SH-SY5Y (cell line): Measurements from ENCODE around the gene ARHGEF9.

Experiments
- GATA2 ChIP-seq: IDR thresholded peaks from 2 replicates; pipeline ENCODE4 v1.6.1; 2011; ENCODE audit warnings: mild to moderate bottlenecking, low read depth, low read length
- GATA3 ChIP-seq: IDR thresholded peaks from 2 replicates; pipeline ENCODE4 v1.6.1; 2011; ENCODE audit warnings: low read depth, mild to moderate bottlenecking, low read length, moderate library complexity

Gene ARHGEF9

DNA sequence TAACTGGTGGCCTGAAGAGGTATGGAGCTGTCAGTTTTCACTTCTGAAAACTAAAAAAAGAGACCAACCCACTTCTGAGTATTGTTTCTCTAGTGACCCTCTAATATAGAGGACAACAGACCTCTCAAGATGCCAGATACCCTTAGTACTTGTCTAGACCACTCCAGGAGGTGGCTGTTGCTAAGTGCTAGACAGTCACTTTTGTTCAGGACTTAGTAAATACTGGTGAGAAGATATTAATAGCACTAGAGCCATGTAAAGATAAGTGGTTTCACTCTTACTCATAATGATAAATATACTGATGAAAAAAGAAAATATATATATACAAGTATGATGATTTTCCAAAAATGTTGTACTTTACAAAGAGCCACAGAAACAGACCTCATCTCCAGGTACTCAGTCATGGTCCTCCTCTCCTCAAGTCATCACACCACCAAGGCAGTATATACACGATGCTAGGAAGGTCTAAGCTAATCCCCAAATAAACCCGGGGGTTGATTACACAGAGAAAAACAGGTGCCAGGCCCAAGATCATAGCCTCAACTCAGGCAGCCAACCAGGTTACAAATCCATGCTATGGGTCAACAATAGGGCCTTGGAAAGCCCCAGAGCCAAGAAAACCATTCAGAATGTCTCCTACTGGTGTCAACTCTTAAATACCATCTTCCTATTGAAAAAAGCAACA, 66.9 kb downstream of the ARHGEF9 start:
- TF ChIP-seq GATA3, result no peak
- no peak for TF ChIP-seq GATA2

DNA sequence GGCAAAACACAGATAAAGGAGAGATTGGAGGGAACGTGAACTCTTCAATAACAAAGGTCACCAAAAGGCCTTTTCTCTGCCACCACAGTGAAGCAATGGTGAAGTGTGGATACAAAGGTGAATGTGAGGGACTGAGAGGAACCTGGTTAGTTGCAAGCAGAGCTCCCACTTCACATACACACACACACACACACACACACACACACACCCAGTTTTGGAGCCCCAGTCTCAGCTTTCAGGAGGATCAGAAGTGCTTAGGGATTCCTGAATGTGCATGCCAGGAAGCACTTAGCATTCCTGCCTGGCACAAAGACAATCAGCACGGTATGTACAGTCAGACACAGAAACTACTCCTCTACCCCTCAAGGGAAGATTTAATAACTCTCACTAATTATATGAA, 71.5 kb downstream of the ARHGEF9 start:
- no peak for TF ChIP-seq GATA3

DNA sequence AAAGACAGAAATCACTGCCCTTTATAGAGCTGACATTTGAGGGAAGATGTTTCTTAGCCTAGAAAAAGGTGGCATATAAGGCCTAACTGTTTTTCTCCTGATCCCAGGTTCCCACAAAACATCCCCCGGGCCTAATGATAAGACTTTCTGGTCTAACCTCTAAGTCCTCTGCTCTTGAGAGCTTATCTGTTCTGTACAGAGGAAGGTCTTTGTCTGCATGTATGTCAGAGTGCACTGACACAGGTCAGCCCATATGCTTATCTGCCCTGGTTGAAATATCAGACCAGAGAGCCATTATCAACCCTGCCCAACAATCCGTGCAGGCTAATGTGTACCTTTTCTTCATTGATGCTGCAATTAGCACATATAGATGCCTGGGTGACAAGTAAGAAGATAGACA, 76.2 kb downstream of the ARHGEF9 start:
- TF ChIP-seq GATA2 (no peak), GATA3 (no peak)

DNA sequence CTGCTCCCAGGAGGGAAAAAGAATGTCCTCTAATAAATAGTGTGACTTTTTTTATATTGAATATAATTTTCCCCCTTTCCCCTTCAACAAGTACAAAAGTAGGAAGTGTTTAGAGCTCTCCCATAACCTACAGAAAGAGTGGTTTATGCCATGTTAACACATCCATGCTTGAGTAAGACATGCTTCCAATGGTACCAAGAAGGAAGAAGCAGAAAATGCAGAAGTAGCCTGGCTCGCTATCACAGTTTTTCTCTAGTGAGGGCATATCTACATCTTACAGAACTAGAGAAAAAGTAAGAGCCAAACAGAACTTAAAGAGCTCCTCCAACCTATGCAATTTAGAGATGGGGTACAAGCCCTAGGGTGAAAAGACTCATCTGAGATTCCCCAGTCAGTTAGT, 82.5 kb downstream of the ARHGEF9 start:
- TF ChIP-seq GATA3 (no peak), GATA2 (no peak)

DNA sequence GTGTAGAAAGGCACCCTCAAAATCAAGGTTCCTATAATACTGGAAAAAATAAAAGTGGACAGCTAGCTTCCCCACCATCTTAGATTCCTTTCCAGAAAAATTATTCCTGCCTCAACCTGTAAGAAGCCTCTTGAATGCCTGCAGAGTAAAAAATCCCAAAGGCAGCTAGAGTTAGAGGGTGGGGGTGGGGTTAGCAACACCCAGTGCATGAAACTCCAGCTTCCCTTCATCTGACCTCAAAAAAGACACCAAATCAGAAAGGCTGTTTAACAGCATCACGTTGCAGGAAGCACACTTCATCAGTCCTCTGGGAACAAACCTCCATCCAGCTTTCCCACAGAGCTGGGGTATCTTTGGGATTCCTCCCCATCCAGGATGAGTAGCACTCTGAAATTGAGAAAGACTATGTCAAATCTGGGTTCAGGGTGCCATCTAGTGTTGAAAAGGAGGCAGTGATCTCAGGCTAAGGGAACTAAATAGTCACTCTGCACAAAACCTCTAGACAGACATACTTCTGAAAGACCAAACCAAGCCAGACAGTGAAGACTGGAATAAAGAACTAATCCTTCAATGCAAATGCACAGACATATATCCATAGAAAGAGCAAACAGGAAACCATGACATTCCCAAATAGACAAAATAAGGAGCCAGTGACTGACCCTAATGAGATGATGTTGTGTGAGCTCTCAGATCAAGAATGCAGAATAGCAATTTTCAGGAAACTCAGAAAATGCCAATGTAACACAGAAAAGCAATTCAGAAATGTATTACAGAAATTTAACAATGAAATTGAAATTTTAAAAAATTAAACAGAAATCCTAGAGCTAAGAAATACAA, 97.9 kb downstream of the ARHGEF9 start:
- TF ChIP-seq GATA2 (no peak), GATA3 (no peak)

DNA sequence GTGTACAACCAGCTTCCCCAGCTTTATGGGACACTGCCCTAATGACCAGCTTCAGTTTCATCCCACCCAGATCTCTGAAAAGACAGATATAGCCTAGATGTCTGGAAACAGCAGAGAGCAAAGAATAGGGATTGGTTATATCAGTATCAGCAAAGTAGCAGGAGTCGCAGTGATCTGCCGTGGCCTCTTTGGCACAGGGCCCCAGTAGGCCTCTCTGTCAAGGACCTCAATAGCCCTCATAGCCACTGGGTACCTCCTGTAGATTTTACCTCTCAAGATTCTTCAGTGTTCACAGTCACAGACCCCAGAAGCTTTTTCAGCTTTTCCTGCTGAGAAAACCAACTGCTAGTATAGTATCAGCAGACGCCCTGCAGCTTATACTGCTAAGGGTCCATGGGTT, 104.6 kb downstream of the ARHGEF9 start:
- TF ChIP-seq GATA3, result no peak
- no peak for TF ChIP-seq GATA2

DNA sequence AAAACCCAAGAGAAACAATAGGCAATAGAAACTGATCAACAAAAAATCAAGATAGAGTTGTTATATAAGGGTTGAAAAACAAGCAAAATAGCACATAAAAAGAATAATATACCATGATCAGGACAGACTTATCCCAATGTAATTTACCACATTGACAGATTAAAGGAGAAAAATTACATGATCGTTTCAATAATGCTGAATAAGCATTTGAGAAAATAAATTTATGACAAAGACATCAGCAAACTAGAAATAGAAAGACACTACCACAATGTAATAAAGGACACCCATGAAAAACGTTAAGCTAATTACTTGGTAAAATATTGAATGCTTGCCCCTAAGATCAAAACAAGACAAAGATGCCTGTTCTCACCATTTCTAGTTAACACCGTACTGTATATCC, 105.6 kb downstream of the ARHGEF9 start:
- no peak for TF ChIP-seq GATA3
- TF ChIP-seq GATA2, result no peak

DNA sequence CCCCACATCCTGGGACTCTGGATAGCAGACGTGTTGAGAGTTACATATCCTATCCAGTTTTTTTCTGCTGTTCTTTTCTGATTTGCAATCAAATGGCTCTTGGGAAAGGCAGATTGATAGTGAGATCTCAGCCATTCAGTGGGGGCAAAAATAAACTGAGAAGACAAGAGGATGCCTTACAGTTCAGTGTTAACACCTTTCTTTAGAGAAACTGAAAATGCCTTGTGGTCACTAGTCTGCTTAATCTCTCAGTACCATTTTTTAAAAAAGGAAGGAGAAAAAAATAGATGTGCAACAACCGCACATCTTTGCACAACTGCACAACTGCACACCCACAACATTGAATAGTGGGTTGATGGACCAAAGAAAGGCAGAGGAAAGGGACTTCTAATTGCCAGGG, 109.3 kb downstream of the ARHGEF9 start:
- TF ChIP-seq GATA3 (no peak), GATA2 (no peak)

DNA sequence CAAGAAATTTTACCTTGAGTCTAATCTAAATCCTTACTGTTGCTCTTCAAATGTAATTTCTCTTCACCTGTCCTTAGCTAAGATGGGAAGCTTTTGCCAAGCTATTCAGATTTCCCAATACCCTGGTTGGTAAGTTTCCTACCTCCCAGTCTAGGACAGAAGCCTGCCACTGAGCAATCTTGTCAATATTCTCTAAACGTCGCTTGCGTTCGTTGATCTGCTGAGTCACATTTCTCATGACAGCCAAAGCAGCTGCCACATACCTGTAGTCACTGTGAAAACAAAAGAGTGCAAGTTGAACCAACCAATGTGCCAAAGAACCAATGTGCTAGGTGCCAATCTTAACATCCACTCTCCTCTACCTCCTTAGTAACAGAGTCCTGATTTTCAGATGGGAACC, 111.1 kb downstream of the ARHGEF9 start:
- TF ChIP-seq GATA3, result no peak
- TF ChIP-seq GATA2, result no peak

DNA sequence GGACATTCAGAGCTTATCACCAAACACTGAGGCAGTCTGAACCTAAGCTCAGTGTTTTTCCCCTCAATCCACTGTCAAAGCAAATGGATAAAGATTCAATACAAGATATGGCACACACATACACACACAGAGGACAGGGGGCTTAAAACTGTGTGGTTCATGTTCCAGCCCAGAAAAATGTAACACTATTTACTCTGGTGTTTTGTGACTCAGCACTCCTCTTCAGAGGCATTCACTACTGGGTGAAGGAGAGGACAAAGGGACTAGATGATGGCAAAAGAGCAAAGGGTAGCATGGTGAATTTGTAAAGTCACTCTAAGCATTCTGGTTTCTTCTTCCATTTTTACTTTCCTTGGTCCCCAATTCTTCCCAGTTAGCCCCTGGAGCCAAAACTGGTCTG, 120.3 kb downstream of the ARHGEF9 start:
- no peak for TF ChIP-seq GATA2
- TF ChIP-seq GATA3, result no peak

DNA sequence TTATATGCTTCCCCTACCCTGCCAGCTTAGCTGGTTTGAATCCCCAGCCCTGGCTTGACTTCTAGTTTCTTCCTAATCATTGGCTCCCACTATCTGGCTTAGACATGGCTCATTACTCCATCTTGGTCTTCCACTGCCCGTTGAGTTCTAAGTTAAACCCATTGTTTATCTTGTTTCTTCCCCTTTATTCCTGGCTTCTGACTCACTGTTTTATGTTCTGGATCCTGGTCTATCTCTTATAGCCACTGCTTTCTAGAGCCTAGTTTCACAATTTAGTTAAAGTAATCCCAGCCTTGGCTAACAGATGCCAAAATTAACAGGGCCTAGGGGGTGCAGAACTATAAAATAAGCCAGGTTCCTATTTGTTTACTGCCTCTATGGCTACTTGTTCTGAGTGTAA, 120.9 kb downstream of the ARHGEF9 start:
- TF ChIP-seq GATA2, result no peak
- TF ChIP-seq GATA3, result no peak

DNA sequence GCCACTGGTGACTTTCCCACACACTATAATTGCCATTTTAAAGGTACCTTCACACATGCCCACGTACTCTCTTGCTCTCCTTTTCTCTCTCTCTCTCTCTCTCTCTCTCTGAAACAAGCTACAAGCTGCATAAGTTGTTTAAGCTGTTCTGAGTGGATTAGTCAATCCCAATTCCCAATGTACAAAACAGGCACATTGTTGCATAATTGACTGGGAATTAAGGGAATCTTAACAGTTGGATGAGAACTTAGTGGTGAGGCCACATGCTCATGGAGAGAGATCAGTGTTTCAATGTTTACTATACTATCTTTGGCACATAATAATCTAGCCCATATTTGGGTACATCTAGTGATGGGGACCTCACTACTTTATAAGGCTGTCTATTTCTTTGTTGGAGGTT, 123.3 kb downstream of the ARHGEF9 start:
- TF ChIP-seq GATA3 (no peak), GATA2 (no peak)

DNA sequence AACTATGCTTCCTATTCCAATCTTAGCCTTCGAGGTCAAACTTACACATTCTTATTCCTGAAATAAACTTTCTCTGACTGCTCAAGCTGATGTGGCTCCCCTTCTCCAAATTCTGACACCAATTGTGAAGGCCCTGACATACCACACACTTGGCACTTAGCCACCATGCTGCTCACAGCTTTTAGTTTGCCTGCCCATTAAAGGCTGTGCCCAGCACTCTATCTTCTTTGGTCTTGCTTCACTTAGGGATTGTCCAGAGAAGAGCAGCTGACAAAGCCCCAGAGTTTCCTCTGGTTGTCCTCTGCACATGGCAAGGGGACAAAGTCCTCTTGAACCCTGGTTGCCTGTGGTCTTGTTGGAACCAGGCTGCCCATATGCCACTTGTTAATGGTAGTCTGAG, 126.1 kb downstream of the ARHGEF9 start:
- TF ChIP-seq GATA2 (no peak), GATA3 (no peak)

DNA sequence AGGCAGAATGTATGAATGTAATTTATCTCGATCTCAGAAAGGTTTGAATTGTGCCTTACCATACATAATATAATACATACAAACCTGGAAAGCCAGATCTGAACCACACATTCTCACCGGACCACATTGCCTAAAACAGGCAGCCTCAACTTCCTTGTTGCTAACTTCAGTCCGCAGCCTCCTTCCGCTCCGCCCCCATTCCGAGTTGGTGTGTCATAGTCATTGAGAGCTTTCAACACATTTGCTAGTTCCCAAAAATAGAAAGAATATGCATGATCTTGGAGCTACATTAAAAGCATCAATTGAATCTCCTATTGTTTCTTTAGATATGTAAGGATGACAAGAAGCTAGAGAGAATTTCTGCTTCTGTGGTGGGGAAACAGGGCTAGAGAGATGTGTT, 127.2 kb downstream of the ARHGEF9 start:
- no peak for TF ChIP-seq GATA3
- no peak for TF ChIP-seq GATA2

DNA sequence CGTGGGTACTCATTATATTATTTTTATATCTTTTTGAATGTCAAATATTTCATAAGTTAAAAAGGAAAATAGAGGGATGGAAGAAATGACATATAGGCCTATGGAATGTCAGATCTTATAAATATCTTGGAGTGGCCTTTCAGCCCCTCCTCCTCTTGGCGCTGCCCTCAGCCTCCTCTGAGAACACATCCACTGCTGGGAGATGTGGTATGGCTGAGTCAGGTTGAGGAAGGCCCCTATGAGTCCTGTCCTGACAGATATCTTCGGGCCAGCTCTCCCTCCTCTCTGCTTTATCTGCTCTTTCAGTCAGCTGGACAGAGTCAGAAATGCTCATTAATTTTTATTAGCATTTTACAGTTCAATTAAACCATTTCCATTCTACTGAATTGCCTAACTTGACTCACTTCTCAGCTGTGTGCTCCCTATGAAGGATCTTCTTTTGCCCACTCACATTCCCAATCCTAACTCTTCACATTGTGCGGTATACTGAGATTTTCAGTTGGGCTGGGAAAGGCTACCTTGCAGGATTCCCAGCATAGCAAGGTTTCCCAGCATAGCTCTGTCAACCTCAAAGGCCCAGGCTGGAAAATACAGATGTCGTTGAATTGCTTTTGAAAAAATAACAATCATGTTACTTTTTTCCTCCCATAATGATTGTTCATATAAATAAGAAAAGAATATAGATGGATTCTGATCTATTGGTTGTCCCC, 128.0 kb downstream of the ARHGEF9 start:
- TF ChIP-seq GATA2, result no peak
- TF ChIP-seq GATA3, result no peak
